GM19452 (cell line): Measurements from ENCODE around the gene SMCO4.

Source experiments
- ATAC-seq: cut with Tn5 transposase; IDR thresholded peaks from one replicate; pipeline ENCODE4 v1.9.1; 2021; ENCODE audit not compliant: unreplicated experiment

Gene SMCO4

DNA sequence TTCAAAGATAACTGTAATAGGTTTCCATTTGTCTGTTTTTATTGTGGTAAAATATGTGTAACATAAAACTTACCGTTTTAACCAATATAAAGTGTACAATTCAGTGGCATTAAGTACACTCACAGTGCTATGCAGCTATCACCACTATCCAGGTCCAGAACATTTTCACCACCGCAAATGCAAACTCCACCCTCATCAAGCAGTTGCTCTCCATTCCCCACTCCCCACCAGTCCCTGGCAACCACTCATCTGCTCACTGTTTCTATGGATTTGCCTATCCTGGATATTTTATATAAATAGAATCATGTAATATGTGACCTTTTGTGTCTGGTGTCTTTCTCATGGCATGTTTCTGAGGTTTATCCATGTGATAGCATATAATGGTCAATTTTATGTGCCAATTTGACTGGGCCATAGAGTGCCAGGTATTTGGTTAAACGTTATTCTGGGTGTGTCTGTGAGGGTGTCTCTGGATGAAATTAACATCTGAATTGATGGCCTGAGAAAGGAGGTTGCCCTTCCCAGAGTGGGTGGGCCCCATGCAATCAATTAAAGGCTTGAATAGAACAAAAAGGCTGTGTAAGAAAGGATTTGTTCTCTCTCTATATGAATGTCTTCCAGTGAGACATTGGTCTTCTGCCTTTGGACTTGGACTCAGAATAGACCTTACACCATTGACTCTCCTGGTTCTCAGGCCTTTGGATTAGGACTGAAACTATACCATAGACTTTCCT, 17.2 kb upstream of the SMCO4 start:
- ATAC-seq = no peak

DNA sequence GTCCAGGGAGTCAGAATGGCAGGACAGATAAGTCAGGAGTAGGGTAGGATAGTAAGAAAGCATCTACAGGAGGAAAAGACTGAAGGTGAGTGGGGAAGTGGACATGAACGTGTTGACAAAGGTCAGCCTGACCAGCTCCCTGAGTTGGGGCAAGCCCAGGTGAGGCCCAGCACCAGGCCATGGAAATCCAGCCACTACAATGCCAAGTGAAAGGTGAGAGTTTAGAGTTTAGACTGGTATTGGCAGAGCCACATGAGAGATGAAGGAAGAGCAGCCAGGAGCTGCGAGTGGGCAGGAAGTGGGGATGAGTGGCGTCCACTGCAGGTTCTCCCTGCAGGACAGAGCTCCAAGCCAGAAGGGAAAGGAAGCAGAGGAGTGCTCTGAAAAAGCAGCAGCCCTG, 16.5 kb upstream of the SMCO4 start:
- ATAC-seq = no peak

DNA sequence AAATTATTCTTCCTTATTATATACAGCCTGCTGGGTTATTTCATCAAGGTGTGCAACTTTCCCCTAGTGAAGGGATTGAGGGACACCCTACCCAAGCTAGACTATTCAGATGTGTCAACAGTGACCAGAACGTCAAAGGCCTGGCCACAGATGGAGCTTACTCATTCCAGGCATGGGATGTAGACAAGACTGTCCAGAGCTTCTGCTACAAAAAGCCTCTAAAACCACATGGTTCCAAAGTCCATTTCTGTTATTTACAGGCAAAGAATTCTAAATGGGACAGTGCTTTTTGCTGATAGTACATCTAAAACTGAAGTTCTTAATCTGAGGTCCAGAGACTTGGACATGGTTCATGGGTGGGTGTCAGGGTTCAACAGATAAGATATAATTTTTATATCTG, 9.7 kb upstream of the SMCO4 start:
- ATAC-seq = no peak

DNA sequence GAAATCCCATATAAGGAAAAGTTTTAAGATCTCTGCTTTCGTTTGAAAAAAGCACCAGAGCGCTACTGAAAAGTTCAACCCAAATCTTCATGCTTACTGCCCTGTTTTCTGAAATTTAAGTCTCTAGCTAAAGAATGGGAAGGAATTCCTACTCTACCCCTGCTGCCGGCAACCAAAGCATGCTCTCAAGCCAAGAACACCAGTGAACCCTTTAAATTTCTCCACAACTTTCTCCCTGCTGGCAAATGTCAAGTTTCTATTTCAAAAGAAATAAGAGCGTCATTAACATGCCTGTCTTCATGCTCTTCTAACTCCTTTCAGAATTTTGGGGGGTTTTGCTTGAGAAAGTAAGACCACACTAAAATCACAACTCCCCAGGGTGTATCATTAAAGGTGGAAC, 6.8 kb upstream of the SMCO4 start:
- ATAC-seq = no peak

DNA sequence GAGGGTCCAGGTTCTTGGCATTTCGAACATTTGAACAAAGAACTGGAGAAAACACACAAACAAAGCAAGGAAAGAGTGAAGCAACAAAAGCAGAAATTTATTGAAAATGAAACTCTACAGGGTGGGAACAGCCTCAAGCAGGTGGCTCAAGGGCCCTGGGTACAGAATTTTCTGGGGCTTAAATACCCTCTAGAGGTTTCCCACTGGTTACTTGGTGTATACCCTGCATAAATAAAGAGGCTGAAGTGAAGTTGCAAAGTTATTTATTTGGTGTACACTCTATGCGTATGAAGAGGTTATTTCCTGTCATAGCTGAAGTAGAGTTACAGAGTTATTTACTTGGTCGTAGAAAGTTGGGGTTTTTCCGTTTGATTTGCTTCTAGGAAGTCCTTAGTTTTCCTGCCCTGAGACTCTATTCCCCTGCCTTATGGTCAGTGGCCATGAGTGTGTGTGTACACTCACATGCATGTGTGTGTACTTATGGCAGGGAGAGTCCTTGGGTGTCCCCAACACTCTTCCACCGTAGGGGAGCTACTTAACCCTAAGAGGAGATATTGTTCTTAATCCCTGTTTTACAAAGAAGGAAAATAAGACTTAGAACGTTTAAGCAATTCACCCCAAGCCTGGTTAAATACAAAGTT, 5.6 kb upstream of the SMCO4 start:
- no peak for ATAC-seq

DNA sequence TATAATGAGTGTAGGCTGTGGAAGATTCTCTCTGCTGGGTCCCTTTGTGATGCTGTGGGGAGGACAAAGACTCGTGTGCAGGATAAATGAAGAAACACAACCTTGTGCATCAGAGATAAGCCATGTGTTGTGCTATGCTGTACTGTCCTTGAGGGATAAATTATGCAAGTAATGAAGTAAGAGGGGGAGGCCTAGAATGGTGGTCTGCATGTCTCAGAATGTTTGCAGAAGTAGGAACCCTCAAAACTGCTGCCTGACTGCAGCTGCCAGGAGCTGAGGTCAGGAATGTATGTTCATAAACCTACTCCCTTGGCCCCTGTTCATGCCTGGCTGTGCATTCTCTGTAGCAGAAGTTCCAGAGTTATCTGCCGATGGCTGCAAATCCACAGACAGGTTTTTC, 4.6 kb upstream of the SMCO4 start:
- ATAC-seq = no peak

DNA sequence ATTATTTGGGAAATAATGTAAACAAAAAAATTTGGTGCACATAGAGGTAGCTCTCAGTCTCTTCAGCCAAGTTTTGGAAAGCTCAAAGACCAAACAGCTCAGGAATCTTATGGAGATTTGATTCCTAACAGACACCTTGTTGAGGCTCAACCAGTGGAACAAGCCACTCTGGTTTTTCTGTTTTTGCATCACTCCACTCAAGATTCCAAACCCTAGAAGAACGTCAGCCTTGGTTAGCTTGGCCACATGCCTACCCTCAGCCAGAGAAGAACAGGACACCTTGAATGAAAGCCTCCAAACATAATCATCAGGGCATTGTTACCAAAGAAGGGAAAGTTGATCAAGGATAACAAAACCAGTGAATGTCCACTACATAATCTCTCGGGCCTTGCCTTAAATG, 3.8 kb upstream of the SMCO4 start:
- ATAC-seq = no peak

DNA sequence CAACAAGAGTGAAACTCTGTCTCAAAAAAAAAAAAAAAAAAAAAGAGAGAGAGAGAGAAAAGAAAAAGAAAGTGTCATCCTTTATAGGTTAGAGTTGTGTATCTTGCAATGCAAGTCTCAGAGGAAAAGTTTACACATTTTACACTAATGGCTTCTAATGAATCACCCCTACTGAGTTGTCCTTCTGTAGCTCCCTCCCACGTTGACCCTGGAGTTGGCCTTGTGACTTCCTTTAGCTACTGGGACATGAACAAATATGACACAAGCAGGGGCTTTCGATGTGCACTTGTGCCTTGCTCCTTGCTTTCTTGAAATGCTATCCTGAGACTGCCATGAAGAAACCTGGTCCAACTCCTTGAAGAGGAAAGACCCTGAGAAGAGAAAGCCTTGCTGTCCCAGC, 2.4 kb upstream of the SMCO4 start:
- no peak for ATAC-seq

DNA sequence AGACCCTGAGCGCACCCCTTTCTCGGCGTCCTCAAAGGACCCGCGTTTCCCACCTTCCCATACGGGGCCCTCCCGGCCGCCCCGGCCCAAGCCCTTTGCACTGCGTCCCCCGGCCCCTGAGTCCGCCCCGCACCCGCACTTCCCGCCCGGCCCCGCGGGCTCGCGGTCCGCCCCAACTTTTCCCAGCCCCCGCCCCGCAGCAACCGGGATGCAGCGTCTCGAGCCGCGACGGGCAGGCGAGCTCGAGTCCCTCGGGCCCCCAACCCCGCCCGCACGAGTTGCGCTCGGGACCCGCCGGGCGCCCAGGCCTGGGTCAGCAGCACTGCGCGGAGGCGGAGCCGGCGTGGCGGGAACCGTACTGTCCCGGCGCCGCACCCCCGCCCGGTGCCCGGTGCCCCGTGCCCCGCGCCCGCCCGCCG, 371 bp downstream of the SMCO4 start:
- ATAC-seq = peak; percentile 5

DNA sequence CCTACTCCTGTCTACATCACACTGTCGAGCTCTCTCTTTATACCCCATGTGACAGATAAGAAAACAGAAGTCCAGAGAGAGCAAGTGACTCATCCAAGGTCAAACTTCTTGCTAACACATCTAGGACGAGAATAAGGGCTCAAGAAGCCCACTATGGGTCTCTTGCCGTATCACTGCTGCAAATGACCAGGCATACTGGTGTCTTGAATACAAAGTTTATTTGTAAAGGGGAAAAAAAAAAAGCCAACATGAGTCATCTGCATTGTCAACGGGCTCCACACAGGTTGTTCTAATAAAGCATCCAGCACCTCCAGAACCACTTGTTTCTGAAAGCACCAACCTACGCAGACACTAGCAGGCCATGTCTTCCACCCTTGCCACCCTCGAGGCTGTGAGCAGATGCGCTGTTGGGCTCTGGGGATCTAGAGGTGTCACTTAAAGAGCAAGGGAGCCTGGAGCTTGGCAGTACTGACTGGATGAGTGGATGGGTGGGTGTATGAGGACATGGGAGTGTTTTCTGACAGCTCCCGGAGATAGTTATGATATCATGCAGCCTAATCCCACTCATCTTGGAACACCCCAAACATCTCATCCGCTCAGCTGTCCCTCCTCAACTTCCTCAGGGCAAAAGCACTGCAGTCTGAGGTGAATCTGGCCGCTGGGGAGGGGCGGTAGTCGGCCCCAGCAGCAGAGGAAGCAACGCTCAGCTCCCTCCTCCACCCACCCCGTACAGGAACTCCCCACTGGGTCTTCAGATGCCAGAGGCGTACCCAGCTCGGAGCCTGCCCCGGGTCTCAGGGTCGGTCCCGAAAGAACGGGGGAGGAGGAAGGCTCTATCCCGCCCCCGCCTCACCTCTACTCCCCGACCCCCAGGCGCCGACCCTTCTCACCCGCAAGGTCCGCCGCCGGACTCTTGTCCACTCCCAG, 1.0 kb downstream of the SMCO4 start:
- ATAC-seq = peak; percentile 58

DNA sequence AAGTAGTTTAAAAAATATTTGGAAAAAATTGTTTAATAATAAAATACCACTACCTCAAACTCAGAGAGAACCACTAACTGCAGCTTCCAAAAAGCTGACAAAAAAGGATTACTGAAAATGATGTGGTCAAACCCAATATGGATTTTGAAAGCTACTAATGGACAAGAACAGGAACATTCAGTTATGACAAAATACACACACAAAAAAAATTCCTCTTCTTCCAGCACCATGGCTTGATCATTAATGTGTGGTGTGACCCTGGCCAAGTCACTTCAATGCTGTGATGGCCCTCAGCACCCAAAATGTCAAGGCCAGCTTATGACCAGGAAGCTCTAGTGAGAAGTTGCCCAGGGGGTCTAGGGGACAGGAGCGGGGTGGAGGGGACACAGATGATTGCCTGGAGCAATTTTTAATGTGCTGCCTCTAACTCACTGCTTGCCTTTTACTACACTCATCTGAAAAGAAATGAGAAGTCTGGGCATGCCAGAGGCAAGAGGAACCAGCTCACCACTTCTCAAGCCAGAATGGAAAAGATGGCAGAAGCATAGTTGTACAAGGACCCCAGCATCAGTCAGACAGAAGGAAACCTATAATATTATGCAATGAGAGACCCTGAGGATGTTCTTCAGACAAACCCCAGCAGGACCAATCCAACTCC, 2.2 kb downstream of the SMCO4 start:
- no peak for ATAC-seq

DNA sequence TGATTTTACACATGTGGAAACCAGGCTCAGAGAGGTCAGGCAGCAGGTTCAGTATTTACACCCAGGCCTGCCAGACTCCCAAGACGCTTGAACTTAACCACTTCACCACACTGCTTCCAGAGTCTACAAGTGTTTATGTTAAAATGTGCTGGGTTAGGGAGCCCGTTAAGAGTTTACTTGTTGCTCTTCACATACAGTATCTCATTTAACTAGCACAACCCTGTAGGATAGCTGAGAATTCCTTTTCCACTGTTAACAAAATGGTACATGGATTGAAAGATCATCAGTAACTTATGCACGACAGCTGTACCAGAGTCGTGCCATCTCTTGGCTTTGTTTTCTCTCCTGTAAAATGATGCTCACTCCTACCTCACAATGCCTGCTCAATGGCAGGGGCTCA, 2.9 kb downstream of the SMCO4 start:
- no peak for ATAC-seq

DNA sequence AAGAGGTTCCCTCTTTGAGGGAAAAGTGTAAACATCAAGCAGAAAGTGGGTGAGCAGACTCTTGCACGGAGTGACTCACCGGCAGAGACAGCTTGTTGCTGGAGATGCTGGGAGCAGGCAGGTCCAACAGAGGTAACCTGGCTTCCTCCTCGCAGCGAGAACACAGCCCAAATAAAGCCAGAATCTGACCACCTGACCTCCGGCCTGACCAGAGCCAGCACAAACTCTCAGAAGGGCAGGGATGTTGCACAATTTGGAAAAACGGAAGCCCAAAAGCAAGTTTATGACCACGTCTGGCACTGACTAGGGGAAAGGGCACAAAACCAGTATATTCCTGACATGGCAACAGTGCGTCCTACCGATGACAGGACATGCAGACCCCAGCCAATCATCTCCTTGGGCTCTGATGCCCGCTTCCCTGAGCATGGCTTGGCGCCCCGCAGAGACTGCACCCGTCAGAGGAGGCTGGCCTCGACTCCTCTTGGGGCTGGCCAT, 5.4 kb downstream of the SMCO4 start:
- ATAC-seq = no peak

DNA sequence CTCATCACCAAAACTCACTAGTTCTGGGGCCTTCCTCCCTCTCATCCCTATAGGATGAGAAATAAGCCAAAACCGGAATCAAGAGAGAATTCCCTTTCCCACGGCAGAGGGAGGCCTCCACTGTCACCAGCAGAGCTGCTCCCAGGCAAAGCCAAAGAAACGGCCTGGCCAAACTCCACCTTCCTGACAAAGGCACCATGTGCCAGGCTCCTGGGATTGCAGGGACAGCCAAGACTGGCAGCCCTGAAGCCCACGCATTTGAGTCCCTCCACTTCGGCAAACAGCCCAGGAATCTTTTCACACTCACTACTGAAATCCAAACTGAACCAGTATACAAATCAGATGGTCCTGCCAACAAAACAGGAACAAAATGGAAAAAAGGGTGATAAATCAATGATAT, 6.1 kb downstream of the SMCO4 start:
- ATAC-seq = no peak

DNA sequence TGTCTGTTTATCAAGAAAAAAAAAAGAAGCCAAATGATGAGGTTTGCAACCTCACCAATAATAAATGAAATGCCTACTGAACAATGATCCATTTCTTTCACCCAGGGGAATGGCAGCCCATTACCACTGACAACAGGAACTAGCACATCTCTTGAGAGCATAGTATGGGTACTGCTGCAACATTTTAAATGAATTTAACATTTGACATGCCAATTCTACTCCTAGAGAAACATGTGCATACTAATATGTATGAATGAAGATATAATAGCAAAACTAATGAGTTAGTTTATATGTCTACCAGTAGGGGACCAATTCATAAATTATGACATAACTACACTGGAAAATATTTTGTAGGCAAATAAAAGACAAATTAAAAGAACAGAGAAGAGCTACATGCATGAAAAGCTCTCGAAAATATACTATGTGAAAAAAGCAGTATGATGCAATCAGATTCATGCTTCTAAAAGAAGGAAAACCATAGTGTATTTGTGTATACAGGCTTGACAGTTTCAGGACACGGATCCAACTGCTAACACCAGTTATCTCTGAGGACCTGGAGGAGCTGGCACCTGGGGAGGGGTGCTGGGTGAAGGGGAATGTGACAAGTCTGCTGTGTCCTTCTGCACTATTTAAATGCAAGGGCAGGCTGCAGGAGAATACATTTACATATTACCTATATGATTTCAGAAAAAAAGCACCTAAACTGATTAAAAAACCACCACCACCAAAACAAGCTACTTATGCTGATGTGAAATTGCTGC, 6.9 kb downstream of the SMCO4 start:
- ATAC-seq = no peak

DNA sequence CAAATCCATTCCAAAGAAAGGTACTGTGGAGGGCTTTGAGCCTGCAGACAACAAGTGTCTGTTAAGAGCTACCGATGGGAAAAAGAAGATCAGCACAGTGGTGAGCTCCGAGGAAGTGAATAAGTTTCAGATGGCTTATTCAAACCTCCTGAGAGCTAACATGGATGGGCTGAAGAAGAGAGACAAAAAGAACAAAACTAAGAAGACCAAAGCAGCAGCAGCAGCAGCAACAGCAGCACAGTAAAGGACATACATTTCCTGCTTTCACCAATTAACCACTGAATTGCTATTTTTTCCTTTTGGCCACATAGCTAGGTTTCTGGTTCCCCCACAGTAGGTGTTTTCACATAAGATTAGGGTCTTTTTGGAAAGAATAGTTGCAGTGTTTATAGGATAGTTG, 7.6 kb downstream of the SMCO4 start:
- ATAC-seq = peak; percentile 51

DNA sequence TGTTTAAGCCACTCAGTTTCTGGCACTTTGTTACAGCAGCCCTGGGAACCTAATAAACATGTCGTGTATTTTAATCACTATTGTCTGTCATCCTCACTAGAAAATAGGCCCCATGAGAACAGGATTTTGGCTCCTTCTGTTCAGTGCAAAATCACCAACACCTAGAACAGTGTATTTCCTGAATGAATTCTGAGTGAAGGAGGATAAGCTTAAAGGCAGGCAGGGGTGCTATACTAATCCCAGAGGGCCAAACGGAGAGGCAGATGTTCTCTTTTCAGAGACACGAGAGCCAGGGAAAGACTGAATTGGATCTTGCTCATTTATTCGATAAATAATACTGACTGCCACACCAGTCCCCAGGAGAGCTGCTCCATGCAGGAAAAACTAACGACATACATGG, 10.4 kb downstream of the SMCO4 start:
- ATAC-seq = no peak

DNA sequence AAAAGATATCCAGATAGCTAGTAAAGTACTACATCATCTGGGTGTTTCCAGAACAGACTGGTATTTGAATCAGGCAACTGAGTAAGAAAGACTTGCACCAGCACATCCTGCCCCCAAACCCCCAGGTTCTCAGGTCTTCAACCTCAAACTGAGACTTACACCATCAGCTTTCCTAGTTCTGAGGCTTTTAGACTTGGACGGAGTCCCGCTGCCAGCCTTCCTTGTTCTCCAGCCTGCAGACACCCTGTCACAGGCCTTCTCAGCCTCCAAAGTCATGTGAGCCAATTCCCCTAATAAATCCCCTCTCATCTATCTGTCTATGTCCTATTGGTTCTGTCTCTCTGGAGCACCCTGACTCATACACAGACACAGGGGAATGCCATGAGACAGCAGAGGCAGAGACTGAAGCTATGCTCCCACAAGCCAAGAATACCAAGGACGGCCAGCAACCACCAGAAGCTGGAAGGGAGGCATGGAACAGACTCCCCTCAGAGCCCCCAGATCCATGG, 10.9 kb downstream of the SMCO4 start:
- peak; percentile 35 for ATAC-seq

DNA sequence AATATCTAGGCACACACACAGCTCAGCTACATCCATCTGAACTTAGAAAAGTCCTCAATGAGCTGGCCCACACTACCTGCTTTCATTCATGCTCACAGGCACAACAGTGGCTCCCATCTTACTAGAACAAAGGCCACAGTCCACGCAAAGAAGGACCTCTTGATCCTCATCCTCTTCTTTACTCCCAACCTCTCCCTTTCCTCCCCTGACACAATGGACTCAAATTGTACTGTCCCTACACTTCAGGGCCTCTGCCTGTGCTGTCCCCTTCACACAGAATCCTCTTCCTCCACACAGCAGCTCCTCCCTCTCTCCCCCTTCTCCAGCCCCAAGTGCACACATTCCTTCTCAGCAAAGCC, 12.7 kb downstream of the SMCO4 start:
- ATAC-seq = no peak

DNA sequence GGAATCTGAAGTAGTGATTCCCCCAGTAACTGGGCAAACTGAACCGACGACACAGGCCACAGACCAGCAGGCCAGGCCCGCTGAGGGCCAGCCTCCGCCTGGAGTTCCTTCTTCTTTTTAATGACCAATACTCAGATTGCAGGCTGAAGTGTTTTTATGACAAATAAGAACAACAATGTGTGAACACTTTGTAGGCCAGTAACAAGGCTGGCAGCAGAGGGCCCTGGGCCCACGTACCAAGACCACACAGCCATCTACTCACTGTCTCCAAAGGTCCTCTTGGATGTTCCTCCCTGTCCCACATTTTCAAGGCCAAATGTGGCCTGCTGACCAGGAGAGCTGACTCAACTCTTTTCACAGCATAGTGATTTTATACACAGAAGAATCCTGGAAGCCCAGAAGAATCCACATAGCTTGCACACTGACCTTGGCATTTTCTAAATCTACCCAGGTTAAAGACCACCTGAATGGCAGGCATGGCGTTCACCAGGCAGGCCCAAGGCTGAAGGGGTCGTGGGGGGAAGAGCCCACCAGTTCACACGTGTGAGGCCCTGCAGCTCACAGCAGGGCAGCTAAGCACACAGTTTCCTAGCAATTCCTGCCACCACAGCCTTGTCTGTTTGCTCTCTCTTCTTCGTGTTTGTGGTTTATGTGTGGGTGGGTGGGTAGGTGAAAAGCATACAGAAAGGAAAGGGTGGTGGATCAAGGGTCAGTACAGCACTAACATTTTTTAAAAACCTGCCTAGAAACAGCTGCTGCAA, 13.3 kb downstream of the SMCO4 start:
- peak; percentile 30 for ATAC-seq
